Stimulated activated CD4-positive, alpha-beta T cell treated with anti-CD3 and anti-CD28 coated beads, Interleukin-2, amount 100 ng/mL, for 4 hours (primary cell): ENCODE results near the gene EIF4E1B.

Experiments
- DNase-seq: peaks from one replicate; pipeline ENCODE4 v3.0.0-alpha.2; 2020; ENCODE audit warnings: low read depth

Gene EIF4E1B

DNA sequence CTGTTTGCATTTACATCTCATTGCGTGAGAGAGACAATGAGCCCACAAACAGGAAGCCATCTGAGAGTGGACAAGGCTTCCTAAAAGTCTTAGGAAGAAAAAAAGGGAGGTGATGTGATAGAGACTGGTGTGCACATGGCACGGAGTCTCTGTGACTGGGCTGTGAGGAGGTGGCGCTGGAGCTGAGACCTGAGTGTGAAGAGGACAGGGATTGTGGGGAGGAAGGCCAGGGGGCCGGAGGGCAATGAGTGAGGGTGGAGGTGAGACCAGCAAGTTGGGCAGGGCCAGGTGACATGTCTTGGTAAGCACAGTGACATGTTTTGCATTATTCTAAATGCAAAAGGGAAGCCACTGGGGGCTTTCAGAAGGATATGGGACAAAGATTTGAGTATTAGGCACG lies 61.9 kb downstream of the EIF4E1B start:
- no peak for DNase-seq

DNA sequence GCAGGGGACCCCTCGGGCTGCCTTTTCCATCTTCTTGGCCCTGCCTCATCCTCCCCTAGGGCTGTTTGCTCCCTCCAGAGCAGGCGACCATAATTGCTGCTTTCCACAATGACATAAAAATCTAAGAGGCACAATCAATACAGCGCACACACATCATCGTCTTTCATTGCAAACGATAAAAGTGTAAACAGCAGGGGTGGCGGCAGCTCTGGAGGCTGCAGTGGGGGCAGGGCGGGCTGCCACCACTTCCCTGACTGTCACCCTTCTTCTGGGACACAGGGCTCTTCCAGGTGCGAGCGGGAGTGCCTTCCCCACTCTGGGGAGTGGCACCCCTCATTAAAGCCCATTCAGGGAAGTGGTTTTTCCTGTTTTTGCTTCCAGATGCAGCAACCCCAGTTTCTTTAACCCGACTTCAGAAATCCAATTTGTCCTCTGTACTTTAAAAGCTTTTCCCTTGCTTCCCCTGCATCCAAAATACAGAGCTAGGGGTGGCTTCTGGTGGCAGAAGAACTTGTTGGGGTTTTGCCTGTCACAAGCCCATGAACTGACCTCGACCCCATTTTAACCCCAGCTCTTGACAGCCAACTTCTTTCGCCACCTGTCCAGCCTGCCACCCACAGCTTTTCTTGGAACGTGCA lies 62.5 kb downstream of the EIF4E1B start:
- DNase-seq = no peak

- no peak for DNase-seq
Measured at GRCh38 chr5:176693477-176693851, 63.0 kb downstream of the EIF4E1B start.

DNA sequence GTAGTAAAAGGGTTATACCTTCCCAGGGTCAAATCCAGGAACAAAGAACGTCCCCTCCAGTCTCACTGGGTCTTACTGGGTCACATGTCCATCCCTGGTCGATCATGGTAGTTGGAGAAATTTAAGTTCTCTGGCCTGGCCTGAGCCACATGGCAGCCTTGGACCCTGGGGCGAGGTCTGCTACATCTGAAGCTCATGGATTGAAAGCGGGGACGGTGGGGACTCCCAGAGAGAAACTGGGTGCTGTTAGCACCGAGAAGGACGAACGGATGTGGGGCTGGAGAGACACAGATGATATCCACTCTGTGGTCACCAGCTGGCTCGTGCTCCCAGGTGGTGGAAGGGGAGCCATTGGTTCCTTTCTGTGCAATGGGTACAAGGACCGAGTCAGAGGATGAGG lies 63.7 kb downstream of the EIF4E1B start:
- DNase-seq = no peak

- DNase-seq = no peak
Measured at GRCh38 chr5:176694631-176695030, 64.2 kb downstream of the EIF4E1B start.

- no peak for DNase-seq
Measured at GRCh38 chr5:176695073-176695472, 64.6 kb downstream of the EIF4E1B start.
